ENCODE results near the gene STK36. TPM values are rescaled to one million over a fixed set of nuclear protein-coding genes. Genes with fewer than 3 reads are reported as not detected.

Gene STK36
- total and polyA plus RNA-seq, 10 of the 15 experiments (the other 5 are each of a cell fraction or from before 2014, with no cell fraction given) = 4.0 to 22.8 (median 16.7) TPM

- H3K4me2 ChIP-seq (ENCODE audit: control insufficient read depth, insufficient read depth) = peak overlapping the region; percentile 18; the same call in 1 of the 2 replicates
- no peak for DNase-seq (ENCODE audit: low read depth, low spot score)
- ChIA-PET RAD21 (ENCODE audit: unreplicated experiment) (interaction anchor here (0.6 kb wide), 1 partner anchor 132 kb away, joined by 3 read pairs; no protein-coding TSS in a partner anchor), SMC1A (ENCODE audit: uncharacterized antibody, unreplicated experiment) (interaction anchor here (0.5 kb wide), 1 partner anchor 98 kb away, joined by 4 read pairs; no protein-coding TSS in a partner anchor), CTCF (interaction anchor here (0.7 to 1.3 kb wide), 2 partner anchors 19 to 102 kb away, joined by 3 to 4 read pairs; no protein-coding TSS in a partner anchor), POLR2A (interaction anchor here (1.0 kb wide), 1 partner anchor 10 kb away, joined by 3 read pairs; no protein-coding TSS in a partner anchor)
- peak overlapping the region; percentile 76 for H3K27ac ChIP-seq (ENCODE audit: control insufficient read depth, insufficient read depth)
- BruUV-seq (replicated peaks) = no TSS peak
- no peaks in the 10 kb centered on the region for H3K27me3 ChIP-seq (replicated peaks in 1 of 2; ENCODE audit: control insufficient read depth in 2 of 2, insufficient read depth in 2 of 2, low read length in 1 of 2)
- in situ Hi-C loops (cut with MboI) (no loop called here), intact Hi-C loops (cut with micrococcal nuclease; ENCODE audit: unreplicated experiment) (no loop called here)
- no peak overlapping the region for H3K9ac ChIP-seq (ENCODE audit: control insufficient read depth, insufficient read depth, low read length)
- peaks cover 29% of the 10 kb centered on the region for H3K4me1 ChIP-seq (ENCODE audit: control insufficient read depth, insufficient read depth, low read length)
- H3K79me2 ChIP-seq (ENCODE audit: control insufficient read depth, insufficient read depth, low read length) = no peaks in the 10 kb centered on the region
- H3K36me3 ChIP-seq (ENCODE audit: control insufficient read depth in 2 of 2, insufficient read depth in 2 of 2, low read length in 1 of 2) = peaks cover 21 to 24% of the 10 kb centered on the region in 2 experiments
- no peaks in the 10 kb centered on the region for H4K20me1 ChIP-seq (ENCODE audit: control insufficient read depth, insufficient read depth)
- H3K4me3 ChIP-seq = no peak overlapping the region
- H3K9me3 ChIP-seq (replicated peaks; ENCODE audit: control insufficient read depth, insufficient read depth, low read length) = no peaks in the 10 kb centered on the region
- TF ChIP-seq SPI1 (IDR thresholded peaks at IDR 0.05; ENCODE audit: borderline replicate concordance, insufficient read depth, low read depth, low read length) (peak; percentile 58; the same call in 1 of the 2 replicates), RUNX3 (IDR thresholded peaks at IDR 0.05; ENCODE audit: low read length) (peak; percentile 41), EED (IDR thresholded peaks at IDR 0.05; ENCODE audit: low read depth) (0 out of 2 replicates have a peak, but pooled peaks have one; percentile 27), ATF3 (IDR thresholded peaks at IDR 0.05; ENCODE audit: borderline replicate concordance, extremely low read depth, low read depth, low read length) (no peak), SP1 (IDR thresholded peaks at IDR 0.05; ENCODE audit: low read depth, low read length) (peak; percentile 8)
- H2AFZ ChIP-seq (ENCODE audit: control insufficient read depth, low read depth, low read length) = no peak overlapping the region
- WGBS (ENCODE audit: insufficient coverage, insufficient replicate concordance, low lambda C conversion rate, missing lambda C conversion rate) = 59% methylated on average over 5 of the region's 5 CpGs
- FAIRE-seq = no peak
- peak; percentile 74 for ATAC-seq
These were observed 73.3 kb downstream of the STK36 start for GRCh38 chr2:218745160-218745558.
